ENCODE results near the gene KIAA1755. TPM values are rescaled to one million over a fixed set of nuclear protein-coding genes. Genes with fewer than 3 reads are reported as not detected.

Gene KIAA1755
- total and polyA plus RNA-seq, 2 donors (not counting 1 experiment from before 2014, with no cell fraction given): not detected

- Histone ChIP-seq H3K4me1 (ENCODE audit: control insufficient read depth in 2 of 2, insufficient read depth in 2 of 2, low read length in 2 of 2) (no peaks in the 10 kb centered on the region), H3K36me3 (replicated peaks in 1 of 2; ENCODE audit: control extremely low read depth in 1 of 2, control insufficient read depth in 1 of 2, extremely low read depth in 1 of 2, insufficient read depth in 2 of 2, low read length in 1 of 2) (no peaks in the 10 kb centered on the region), H3K4me2 (replicated peaks; ENCODE audit: low read depth, low read length, poor library complexity, severe bottlenecking) (no peak overlapping the region), H3K4me3 (ENCODE audit: control extremely low read depth in 1 of 5, extremely low read depth in 1 of 5, insufficient read depth in 1 of 5, low read depth in 2 of 5, low read length in 4 of 5) (no peak overlapping the region), H3K27me3 (replicated peaks in 1 of 4; ENCODE audit: control extremely low read depth in 1 of 4, control insufficient read depth in 3 of 4, insufficient read depth in 4 of 4, low read length in 3 of 4) (no peaks in the 10 kb centered on the region), H3K9me3 (ENCODE audit: control extremely low read depth in 1 of 3, control insufficient read depth in 2 of 3, insufficient read depth in 1 of 3, low read length in 2 of 3) (peaks cover 0 to 4% (median 0%) of the 10 kb centered on the region in 3 donors), H4K20me1 (ENCODE audit: control insufficient read depth, insufficient read depth, low read length, poor library complexity, severe bottlenecking) (no peaks in the 10 kb centered on the region), H2AFZ (ENCODE audit: insufficient read depth, low read depth, low read length, poor library complexity, severe bottlenecking) (no peak overlapping the region), H3K9ac (ENCODE audit: low read length) (no peak overlapping the region), H3K79me2 (ENCODE audit: control insufficient read depth, insufficient read depth, low read length) (no peaks in the 10 kb centered on the region), H3K27ac (ENCODE audit: low read length in 2 of 2) (no peak overlapping the region)
- intact Hi-C loops (cut with micrococcal nuclease): no loop called here
- DNase-seq: no peak
- Mint-ChIP-seq H3K27ac (no peak overlapping the region), H3K27me3 (peaks cover 5% of the 10 kb centered on the region), H3K9me3 (ENCODE audit: insufficient read depth) (no peaks in the 10 kb centered on the region), H3K4me1 (peaks cover 6% of the 10 kb centered on the region), H3K4me3 (no peak overlapping the region)
- no peak for TF ChIP-seq EZH2 (IDR thresholded peaks at IDR 0.05; ENCODE audit: borderline replicate concordance, insufficient read depth, low read depth, low read length, poor library complexity, severe bottlenecking)
- TF ChIP-seq, protein P1, sequence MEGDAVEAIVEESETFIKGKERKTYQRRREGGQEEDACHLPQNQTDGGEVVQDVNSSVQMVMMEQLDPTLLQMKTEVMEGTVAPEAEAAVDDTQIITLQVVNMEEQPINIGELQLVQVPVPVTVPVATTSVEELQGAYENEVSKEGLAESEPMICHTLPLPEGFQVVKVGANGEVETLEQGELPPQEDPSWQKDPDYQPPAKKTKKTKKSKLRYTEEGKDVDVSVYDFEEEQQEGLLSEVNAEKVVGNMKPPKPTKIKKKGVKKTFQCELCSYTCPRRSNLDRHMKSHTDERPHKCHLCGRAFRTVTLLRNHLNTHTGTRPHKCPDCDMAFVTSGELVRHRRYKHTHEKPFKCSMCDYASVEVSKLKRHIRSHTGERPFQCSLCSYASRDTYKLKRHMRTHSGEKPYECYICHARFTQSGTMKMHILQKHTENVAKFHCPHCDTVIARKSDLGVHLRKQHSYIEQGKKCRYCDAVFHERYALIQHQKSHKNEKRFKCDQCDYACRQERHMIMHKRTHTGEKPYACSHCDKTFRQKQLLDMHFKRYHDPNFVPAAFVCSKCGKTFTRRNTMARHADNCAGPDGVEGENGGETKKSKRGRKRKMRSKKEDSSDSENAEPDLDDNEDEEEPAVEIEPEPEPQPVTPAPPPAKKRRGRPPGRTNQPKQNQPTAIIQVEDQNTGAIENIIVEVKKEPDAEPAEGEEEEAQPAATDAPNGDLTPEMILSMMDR (IDR thresholded peaks at IDR 0.05): no peak
- POLR2A ChIA-PET: no interaction called here
- no peak for ATAC-seq (ENCODE audit: low read depth)
- CTCF ChIA-PET: interaction anchor here (1.2 to 8.3 kb wide), 4 partner anchors 10 to 144 kb away, joined by 3 to 61 read pairs (median 4); no protein-coding TSS in a partner anchor
- WGBS (ENCODE audit: insufficient coverage): 84% methylated on average over 6 of the region's 8 CpGs
These were observed 57.6 kb downstream of the KIAA1755 start for GRCh38 chr20:38202982-38203293.

GRCh38 chr20:38202153-38202981 lies 58.2 kb downstream of the KIAA1755 start:
- H3K4me1 ChIP-seq (ENCODE audit: control insufficient read depth in 2 of 2, insufficient read depth in 2 of 2, low read length in 2 of 2): peaks cover 0 to under 1% of the 10 kb centered on the region in 2 donors
- no peak overlapping the region for H3K27ac ChIP-seq (ENCODE audit: low read length in 2 of 2)
- H3K9ac ChIP-seq (ENCODE audit: low read length): no peak overlapping the region
- ChIA-PET POLR2A (no interaction called here), CTCF (interaction anchor here (1.2 to 8.3 kb wide), 4 partner anchors 11 to 144 kb away, joined by 3 to 61 read pairs (median 4); no protein-coding TSS in a partner anchor)
- Mint-ChIP-seq H3K9me3 (ENCODE audit: insufficient read depth) (no peaks in the 10 kb centered on the region), H3K27me3 (peaks cover 5% of the 10 kb centered on the region), H3K4me3 (no peak overlapping the region), H3K4me1 (peaks cover 11% of the 10 kb centered on the region), H3K27ac (no peak overlapping the region)
- TF ChIP-seq, protein P1 (IDR thresholded peaks at IDR 0.05): no peak
- TF ChIP-seq EZH2 (IDR thresholded peaks at IDR 0.05; ENCODE audit: borderline replicate concordance, insufficient read depth, low read depth, low read length, poor library complexity, severe bottlenecking): no peak
- no peak overlapping the region for H2AFZ ChIP-seq (ENCODE audit: insufficient read depth, low read depth, low read length, poor library complexity, severe bottlenecking)
- H3K9me3 ChIP-seq (ENCODE audit: control extremely low read depth in 1 of 3, control insufficient read depth in 2 of 3, insufficient read depth in 1 of 3, low read length in 2 of 3): peaks cover 0 to 4% (median 0%) of the 10 kb centered on the region in 3 donors
- 95% methylated on average over 10 of the region's 12 CpGs for WGBS (ENCODE audit: insufficient coverage)
- H4K20me1 ChIP-seq (ENCODE audit: control insufficient read depth, insufficient read depth, low read length, poor library complexity, severe bottlenecking): no peaks in the 10 kb centered on the region
- intact Hi-C loops (cut with micrococcal nuclease): no loop called here
- H3K27me3 ChIP-seq (replicated peaks in 1 of 4; ENCODE audit: control extremely low read depth in 1 of 4, control insufficient read depth in 3 of 4, insufficient read depth in 4 of 4, low read length in 3 of 4): no peaks in the 10 kb centered on the region
- no peaks in the 10 kb centered on the region for H3K36me3 ChIP-seq (replicated peaks in 1 of 2; ENCODE audit: control extremely low read depth in 1 of 2, control insufficient read depth in 1 of 2, extremely low read depth in 1 of 2, insufficient read depth in 2 of 2, low read length in 1 of 2)
- no peak for DNase-seq
- no peak overlapping the region for H3K4me3 ChIP-seq (ENCODE audit: control extremely low read depth in 1 of 5, extremely low read depth in 1 of 5, insufficient read depth in 1 of 5, low read depth in 2 of 5, low read length in 4 of 5)
- ATAC-seq (ENCODE audit: low read depth): no peak
- no peaks in the 10 kb centered on the region for H3K79me2 ChIP-seq (ENCODE audit: control insufficient read depth, insufficient read depth, low read length)
- H3K4me2 ChIP-seq (replicated peaks; ENCODE audit: low read depth, low read length, poor library complexity, severe bottlenecking): no peak overlapping the region
